Pulmonary artery endothelial cell (primary cell): ENCODE results near the gene PIK3R3. TPM values are rescaled to one million over a fixed set of nuclear protein-coding genes. Genes with fewer than 3 reads are reported as not detected.
"Not testable (repeated sequence)": the region's sequence is repeated elsewhere in the genome, so short reads cannot be mapped to it uniquely, and the experiment has no call there.

ENCODE experiments used
- DNase-seq: peaks from one replicate; pipeline ENCODE4 v3.0.0-alpha.2; 2011; ENCODE audit warnings: low read depth, low spot score
- total RNA-seq: library from RNA; depleted of rRNA; stranded (reverse); fragments of >200 nt; gene quantifications from 2 replicates; pipeline ENCODE4 v1.2.3, GENCODE V29; 2014

PIK3R3 gene
- total RNA-seq, 1 donor from 2014 or later, result 10.7 TPM

DNA sequence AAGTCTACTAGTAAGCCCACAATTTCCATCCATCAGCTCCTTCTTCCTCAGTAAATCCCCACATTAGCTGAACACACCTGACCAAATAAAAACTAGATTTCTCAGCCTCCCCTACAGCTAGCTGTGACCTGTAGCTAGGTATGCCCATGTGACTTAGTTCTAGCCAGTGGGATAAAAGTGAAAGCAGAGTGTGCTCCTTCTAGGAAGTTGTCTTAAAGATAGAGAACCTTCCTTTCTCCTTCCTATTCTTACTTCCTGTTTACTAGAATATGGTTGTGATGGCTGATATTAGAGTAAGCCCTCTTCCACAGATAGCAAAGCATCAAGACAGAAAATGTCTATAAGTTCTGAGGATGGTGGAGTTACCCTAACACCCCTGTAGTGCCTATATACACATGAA, 67.0 kb downstream of the PIK3R3 start:
- DNase-seq, result no peak

GRCh38 chr1:46064708-46065107, 67.7 kb downstream of the PIK3R3 start:
- DNase-seq, result no peak

DNA sequence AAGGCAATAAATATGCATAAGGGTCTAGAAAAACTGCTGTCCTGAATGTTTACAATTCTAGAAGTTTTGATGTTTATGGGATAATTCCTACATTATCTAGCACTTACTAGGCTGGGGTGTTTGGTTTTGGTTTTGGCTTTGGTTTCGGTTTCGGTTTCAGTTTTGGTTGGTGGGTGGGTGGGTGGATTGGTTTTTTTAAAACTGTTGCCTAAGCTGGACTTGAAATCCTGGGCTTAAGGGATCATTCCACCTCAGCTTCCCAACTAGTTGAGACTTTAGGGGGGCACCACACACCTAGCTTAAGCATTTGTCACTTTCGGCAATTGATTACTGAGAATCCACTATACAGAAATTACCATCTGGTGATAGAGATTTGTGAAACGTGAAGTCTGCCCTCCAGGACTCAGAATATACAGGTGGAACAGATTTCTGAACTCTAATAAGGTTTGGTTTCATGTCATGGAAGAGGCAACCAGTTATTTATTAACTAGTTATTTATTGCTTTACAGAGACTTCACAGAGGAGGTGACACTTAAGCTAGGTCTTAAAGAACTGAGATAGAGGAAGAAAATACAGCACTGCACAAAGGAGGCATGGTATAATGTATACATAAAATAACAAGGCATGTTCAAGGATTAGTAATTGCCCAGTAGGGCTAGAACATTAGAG, 69.6 kb downstream of the PIK3R3 start:
- DNase-seq, result no peak

DNA sequence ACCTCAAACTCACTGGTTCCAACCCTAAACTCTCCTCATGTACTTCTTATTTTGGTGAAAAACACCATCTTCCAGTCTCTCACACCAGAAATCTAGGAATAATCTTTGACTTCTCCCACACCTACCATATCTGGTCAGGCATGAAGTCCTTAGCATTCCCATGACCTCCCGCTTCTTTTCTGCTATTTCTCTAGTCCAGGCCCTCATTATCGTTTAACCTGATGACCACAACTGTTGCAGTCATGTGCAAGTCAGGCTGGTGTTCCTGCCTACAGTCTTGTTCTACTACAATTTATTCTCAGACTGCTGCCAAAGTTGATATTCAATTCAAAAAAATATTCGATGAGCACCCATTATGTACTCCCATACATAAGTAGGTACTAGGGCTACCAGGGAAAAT, 71.3 kb downstream of the PIK3R3 start:
- no peak for DNase-seq

GRCh38 chr1:46058936-46059335, 73.5 kb downstream of the PIK3R3 start:
- DNase-seq, result no peak

- no peak for DNase-seq
Measured at GRCh38 chr1:46057781-46058180, 74.6 kb downstream of the PIK3R3 start.

DNA sequence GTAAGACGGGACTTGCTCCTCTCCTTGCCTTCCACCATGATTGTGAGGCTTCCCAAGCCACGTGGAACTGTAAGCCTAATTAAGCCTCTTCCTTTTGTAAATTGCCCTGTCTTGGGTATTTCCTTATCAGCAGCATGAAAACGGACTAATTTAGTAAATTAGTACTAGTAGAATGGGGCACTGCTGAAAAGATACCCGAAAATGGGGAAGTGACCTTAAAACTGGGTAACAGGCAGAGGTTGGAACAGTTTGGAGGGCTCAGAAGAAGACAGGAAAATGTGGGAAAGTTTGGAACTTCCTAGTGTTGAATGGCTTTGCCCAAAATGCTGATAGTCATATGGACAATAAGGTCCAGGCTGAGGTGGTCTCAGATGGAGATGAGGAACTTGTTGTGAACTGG, 75.2 kb downstream of the PIK3R3 start:
- not testable (repeated sequence) for DNase-seq

GRCh38 chr1:46056325-46056724, 76.1 kb downstream of the PIK3R3 start:
- no peak for DNase-seq

GRCh38 chr1:46053734-46054133, 78.7 kb downstream of the PIK3R3 start:
- no peak for DNase-seq

- DNase-seq, result no peak
Measured at GRCh38 chr1:46044116-46044515, 88.3 kb downstream of the PIK3R3 start.

- no peak for DNase-seq
Measured at GRCh38 chr1:46043458-46044017, 88.9 kb downstream of the PIK3R3 start.

GRCh38 chr1:46041974-46042373, 90.5 kb downstream of the PIK3R3 start:
- DNase-seq, result no peak

- no peak for DNase-seq
Measured at GRCh38 chr1:46041551-46041950, 90.9 kb downstream of the PIK3R3 start.

DNA sequence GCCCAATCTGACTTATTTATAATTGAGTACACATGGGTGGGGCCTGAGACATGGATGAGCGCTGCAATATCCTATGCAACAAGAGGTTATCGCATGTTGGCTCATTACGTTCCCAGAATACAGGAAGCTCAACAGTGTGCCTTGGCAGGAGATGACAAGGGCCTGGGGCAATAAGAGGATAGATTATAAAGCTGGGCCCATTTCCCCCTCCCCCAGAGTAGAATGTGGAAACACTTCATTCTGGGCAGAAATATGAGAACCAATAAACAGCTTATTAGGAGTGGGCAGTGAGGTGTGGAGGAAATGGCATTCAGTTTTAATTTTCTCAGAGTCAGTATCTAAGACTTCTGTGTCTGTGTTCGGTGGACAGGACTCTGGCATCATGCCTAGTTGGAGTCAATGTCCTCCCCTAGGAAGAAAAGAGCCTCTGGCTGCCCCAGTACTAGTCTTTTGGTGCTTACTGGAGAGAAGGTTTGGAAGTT, 92.8 kb downstream of the PIK3R3 start:
- peak; percentile 47 for DNase-seq

GRCh38 chr1:46036894-46037839, 95.3 kb downstream of the PIK3R3 start:
- peak; percentile 46 for DNase-seq

- no peak for DNase-seq
Measured at GRCh38 chr1:46034601-46035516, 97.6 kb downstream of the PIK3R3 start.

- no peak for DNase-seq
Measured at GRCh38 chr1:46030876-46031660, 101.4 kb downstream of the PIK3R3 start.

- DNase-seq, result no peak
Measured at GRCh38 chr1:46030074-46030870, 102.2 kb downstream of the PIK3R3 start.

- no peak for DNase-seq
Measured at GRCh38 chr1:46027788-46028573, 104.4 kb downstream of the PIK3R3 start.
